Motor neuron (in vitro differentiated cells): Measurements from ENCODE around the gene OIT3. TPM values are rescaled to one million over a fixed set of nuclear protein-coding genes. Genes with fewer than 3 reads are reported as not detected.
"Not testable (repeated sequence)": the region's sequence is repeated elsewhere in the genome, so short reads cannot be mapped to it uniquely, and the experiment has no call there.

ENCODE experiments used
- ATAC-seq, 8 experiments: fragments of 200-7000 bp; cut with Tn5 transposase; replicated peaks in 6 of 8; 2 replicates each; pipeline ENCODE4 v1.8.0; 2021; ENCODE audit warnings: mild to moderate bottlenecking in 8 of 8, moderate library complexity in 8 of 8
- H3K27ac ChIP-seq, 2 donors: fragments of 250-450 bp; sonication (Bioruptor Pico); 2 replicates each; pipeline ENCODE4 v1.9.0; 2021; ENCODE audit warnings: antibody characterized with exemption in 2 of 2, mild to moderate bottlenecking in 2 of 2, moderate library complexity in 1 of 2
- H3K4me1 ChIP-seq, 2 donors: fragments of 250-450 bp; sonication (Bioruptor Pico); replicated peaks in 1 of 2; 2 replicates each; pipeline ENCODE4 v1.6.1; 2021; ENCODE audit warnings: antibody characterized with exemption in 2 of 2, mild to moderate bottlenecking in 2 of 2, moderate library complexity in 1 of 2
- H3K4me3 ChIP-seq, 5 donors: fragments of 250-450 bp; sonication (Bioruptor Pico); 2 replicates each; pipeline ENCODE4 v1.9.0; 2021; ENCODE audit warnings: antibody characterized with exemption in 5 of 5, mild to moderate bottlenecking in 5 of 5, moderate library complexity in 4 of 5
- WGBS, 10 experiments: fragments of 450-650 bp; shearing (Covaris generic); methylation state at CpG; one replicate each; pipeline ENCODE4 v1.0.0; 2022; 5-methylcytosine and 5-hydroxymethylcytosine counted together
- in situ Hi-C, 9 experiments: fragments of 400-800 bp; cut with MboI; loops; one replicate each; pipeline ENCODE4 v1.15.0; 2021; ENCODE audit warnings: low sequenced_read_pairs in 9 of 9, low pct_unique_long_range_greater_than_20kb in 2 of 9; ENCODE audit not compliant: unreplicated experiment in 9 of 9
- total RNA-seq, 8 experiments: library from RNA; unstranded; fragments of 300-600 nt; gene quantifications; 2 replicates each; pipeline versions ENCODE4 v1.2.3 to v1.2.4, GENCODE V29; 2022

The OIT3 gene
- total RNA-seq, 8 experiments from 2014 or later, result 0.08 to 0.24 (median 0.10) TPM; not detected in 5

GRCh38 chr10:72910705-72911104 lies 17.2 kb downstream of the OIT3 start:
- Histone ChIP-seq H3K27ac (no peak overlapping the region), H3K4me3 (no peak overlapping the region), H3K4me1 (no peaks in the 10 kb centered on the region)
- in situ Hi-C loops, result no loop called here
- no peak for ATAC-seq

- Histone ChIP-seq H3K27ac (no peak overlapping the region), H3K4me1 (no peaks in the 10 kb centered on the region), H3K4me3 (no peak overlapping the region)
- ATAC-seq, result no peak
- WGBS, 10 experiments, result 43 to 100% (median 78%) methylated on average over 1 to 2 of the region's 2 CpGs; no CpG with 5 or more reads in 2 of the 10 experiments
- in situ Hi-C loops, result no loop called here
Observed at GRCh38 chr10:72911758-72912157, 18.2 kb downstream of the OIT3 start.

GRCh38 chr10:72912736-72913135 lies 19.2 kb downstream of the OIT3 start:
- Histone ChIP-seq H3K4me3 (no peak overlapping the region), H3K27ac (no peak overlapping the region), H3K4me1 (no peaks in the 10 kb centered on the region)
- ATAC-seq, result no peak
- in situ Hi-C loops, result no loop called here
- WGBS, 10 experiments, result 40 to 100% (median 82%) methylated on average over 1 to 4 of the region's 4 CpGs

GRCh38 chr10:72913287-72913686 lies 19.7 kb downstream of the OIT3 start:
- Histone ChIP-seq H3K4me3 (no peak overlapping the region), H3K4me1 (no peaks in the 10 kb centered on the region), H3K27ac (no peak overlapping the region)
- ATAC-seq, result no peak
- 58 to 100% (median 84%) methylated on average over 1 to 7 of the region's 7 CpGs; no CpG with 5 or more reads in 2 of the 10 experiments for WGBS, 10 experiments
- in situ Hi-C loops, result no loop called here

- H3K4me1 ChIP-seq, H3K27ac ChIP-seq, ATAC-seq, in situ Hi-C loops, H3K4me3 ChIP-seq: not testable (repeated sequence)
- 11 to 100% (median 80%) methylated on average over 1 to 3 of the region's 3 CpGs; no CpG with 5 or more reads in 2 of the 10 experiments for WGBS, 10 experiments
Observed at GRCh38 chr10:72917201-72917600, 23.7 kb downstream of the OIT3 start.

- H3K27ac ChIP-seq, in situ Hi-C loops, ATAC-seq, H3K4me1 ChIP-seq, H3K4me3 ChIP-seq: not testable (repeated sequence)
- 18 to 100% (median 83%) methylated on average over 1 to 2 of the region's 2 CpGs; no CpG with 5 or more reads in 1 of the 10 experiments for WGBS, 10 experiments
Observed at GRCh38 chr10:72917803-72918332, 24.3 kb downstream of the OIT3 start.

GRCh38 chr10:72918352-72918751 lies 24.8 kb downstream of the OIT3 start:
- in situ Hi-C loops, result no loop called here
- no peak for ATAC-seq

GRCh38 chr10:72921147-72921683 lies 27.7 kb downstream of the OIT3 start:
- in situ Hi-C loops, H3K27ac ChIP-seq, H3K4me1 ChIP-seq, H3K4me3 ChIP-seq, ATAC-seq: not testable (repeated sequence)
- 22 to 100% (median 83%) methylated on average over 1 of the region's 1 CpG; no CpG with 5 or more reads in 3 of the 10 experiments for WGBS, 10 experiments

More at GRCh38 chr10:72918352-72918751, 24.8 kb downstream of the OIT3 start:
- Histone ChIP-seq H3K4me1 (no peaks in the 10 kb centered on the region), H3K27ac (no peak overlapping the region), H3K4me3 (no peak overlapping the region)
- WGBS, 10 experiments, result 77 to 100% (median 92%) methylated on average over 1 to 8 of the region's 8 CpGs; no CpG with 5 or more reads in 1 of the 10 experiments

- in situ Hi-C loops, result no loop called here
- H3K27ac ChIP-seq, result no peak overlapping the region
- no peak overlapping the region for H3K4me3 ChIP-seq
- WGBS, 10 experiments, result 68 to 95% (median 80%) methylated on average over 2 to 7 of the region's 13 CpGs; no CpG with 5 or more reads in 5 of the 10 experiments
- no peak for ATAC-seq
- H3K4me1 ChIP-seq, result no peaks in the 10 kb centered on the region
Observed at GRCh38 chr10:72924351-72924750, 30.8 kb downstream of the OIT3 start.

- Histone ChIP-seq H3K27ac (no peak overlapping the region), H3K4me3 (no peak overlapping the region), H3K4me1 (no peaks in the 10 kb centered on the region)
- 84 to 100% (median 92%) methylated on average over 1 to 3 of the region's 3 CpGs; no CpG with 5 or more reads in 5 of the 10 experiments for WGBS, 10 experiments
- in situ Hi-C loops, result no loop called here
- no peak for ATAC-seq
Observed at GRCh38 chr10:72925951-72926465, 32.5 kb downstream of the OIT3 start.

- Histone ChIP-seq H3K4me1 (no peaks in the 10 kb centered on the region), H3K27ac (no peak overlapping the region), H3K4me3 (no peak overlapping the region)
- WGBS, 10 experiments, result 38 to 100% (median 79%) methylated on average over 1 to 5 of the region's 5 CpGs
- no peak for ATAC-seq
- in situ Hi-C loops, result no loop called here
Observed at GRCh38 chr10:72927485-72927884, 33.9 kb downstream of the OIT3 start.

- in situ Hi-C loops, result no loop called here
- no peak for ATAC-seq
- 33 to 100% (median 86%) methylated on average over 1 to 5 of the region's 5 CpGs; no CpG with 5 or more reads in 2 of the 10 experiments for WGBS, 10 experiments
Observed at GRCh38 chr10:72928798-72929197, 35.3 kb downstream of the OIT3 start.

GRCh38 chr10:72930276-72930675 lies 36.7 kb downstream of the OIT3 start:
- WGBS, 10 experiments, result 20 to 100% (median 90%) methylated on average over 1 to 2 of the region's 2 CpGs; no CpG with 5 or more reads in 3 of the 10 experiments
- Histone ChIP-seq H3K27ac (no peak overlapping the region), H3K4me3 (no peak overlapping the region), H3K4me1 (no peaks in the 10 kb centered on the region)
- no peak for ATAC-seq
- in situ Hi-C loops, result no loop called here

More at GRCh38 chr10:72928798-72929197, 35.3 kb downstream of the OIT3 start:
- Histone ChIP-seq H3K27ac (no peak overlapping the region), H3K4me1 (no peaks in the 10 kb centered on the region), H3K4me3 (no peak overlapping the region)
